Measurements from ENCODE around the gene LAPTM5. TPM values are rescaled to one million over a fixed set of nuclear protein-coding genes. Genes with fewer than 3 reads are reported as not detected.
A peak's percentile ranks its signal among the peaks of the same experiment; 100 is the strongest.

The LAPTM5 gene
- total and polyA plus RNA-seq, 2 donors (not counting 3 experiments of a cell fraction or from before 2014, with no cell fraction given): 83.4 to 95.2 TPM

GRCh38 chr1:30778154-30778978 is 20.8 kb upstream of the LAPTM5 start:
- TF ChIP-seq GATA2 (IDR thresholded peaks at IDR 0.05; ENCODE audit: insufficient read depth, insufficient read length, low read depth, low read length): no peak
- no peak for TF ChIP-seq JUN (IDR thresholded peaks at IDR 0.05; ENCODE audit: borderline replicate concordance, insufficient read depth, insufficient read length, low read depth)
- peak; percentile 14 for TF ChIP-seq MYC (IDR thresholded peaks at IDR 0.05; ENCODE audit: low read depth, low read length)
- TF ChIP-seq POLR2AphosphoS5 (IDR thresholded peaks at IDR 0.05; ENCODE audit: insufficient read depth, low read depth, low read length): no peak
- TF ChIP-seq MAX (IDR thresholded peaks at IDR 0.05; ENCODE audit: insufficient read depth, insufficient read length): no peak
- no peak for TF ChIP-seq POLR2A (IDR thresholded peaks at IDR 0.05; ENCODE audit: low read depth, low read length)
- no peak overlapping the region for H3K9ac ChIP-seq (replicated peaks; ENCODE audit: extremely low read depth, insufficient read depth, low read length)
- no peaks in the 10 kb centered on the region for H3K9me1 ChIP-seq (replicated peaks; ENCODE audit: control insufficient read depth, extremely low read depth, insufficient read depth, low read length)
- ChIA-PET POLR2A (interaction anchor here (1.7 kb wide), 1 partner anchor 60 kb away, joined by 10 read pairs; no protein-coding TSS in a partner anchor), CTCF (interaction anchor here (1.0 to 10.7 kb wide), 16 partner anchors 8 to 147 kb away, joined by 3 to 726 read pairs (median 12); partner anchors contain the start of genes LAPTM5, MATN1 and SDC3)
- H3K36me3 ChIP-seq (ENCODE audit: control insufficient read depth in 2 of 2, extremely low read depth in 1 of 2, insufficient read depth in 2 of 2, low read length in 2 of 2): no peaks in the 10 kb centered on the region
- DNase-seq (ENCODE audit: low read depth, low spot score) (peak; percentile 72), FAIRE-seq (peak; percentile 81)
- no peaks in the 10 kb centered on the region for H4K20me1 ChIP-seq (replicated peaks; ENCODE audit: control insufficient read depth, extremely low read depth, insufficient read depth, low read length)
- no peak overlapping the region for H2AFZ ChIP-seq (ENCODE audit: low read depth, low read length)
- no peaks in the 10 kb centered on the region for H3K9me3 ChIP-seq (replicated peaks; ENCODE audit: control insufficient read depth, insufficient read depth, low read length)
- no TSS peak for BruUV-seq (replicated peaks)
- peaks cover 7% of the 10 kb centered on the region for H3K4me1 ChIP-seq (ENCODE audit: control insufficient read depth, extremely low read depth, insufficient read depth, low read length)
- H3K27me3 ChIP-seq (ENCODE audit: control insufficient read depth in 2 of 2, insufficient read depth in 2 of 2, low read length in 2 of 2): peaks cover 2 to 3% of the 10 kb centered on the region in 2 experiments
- intact Hi-C loops (cut with micrococcal nuclease): loop anchor here (2.0 kb wide), 1 partner anchor 16 kb away; no protein-coding TSS in a partner anchor
- H3K4me2 ChIP-seq (ENCODE audit: insufficient read depth, low read length): no peak overlapping the region
- H3K79me2 ChIP-seq (ENCODE audit: control insufficient read depth, insufficient read depth, low read length): no peaks in the 10 kb centered on the region
- dilution Hi-C loops (cut with MboI; ENCODE audit: extremely low pct_ligation_motif_present, low sequenced_read_pairs): no loop called here
- no peak overlapping the region for H3K4me3 ChIP-seq (replicated peaks in 1 of 3; ENCODE audit: insufficient read depth in 1 of 3, low read depth in 1 of 3, low read length in 3 of 3)
- no peak overlapping the region for H3K27ac ChIP-seq (ENCODE audit: insufficient read depth, low read depth, low read length)

GRCh38 chr1:30777904-30778153 is 20.3 kb upstream of the LAPTM5 start:
- ChIA-PET POLR2A (interaction anchor here (1.7 kb wide), 1 partner anchor 59 kb away, joined by 10 read pairs; no protein-coding TSS in a partner anchor), CTCF (interaction anchor here (1.0 to 10.7 kb wide), 7 partner anchors 9 to 133 kb away, joined by 3 to 726 read pairs (median 38); partner anchors contain the start of genes LAPTM5, MATN1 and SDC3)
- Histone ChIP-seq H3K4me3 (replicated peaks in 1 of 3; ENCODE audit: insufficient read depth in 1 of 3, low read depth in 1 of 3, low read length in 3 of 3) (no peak overlapping the region), H3K27me3 (ENCODE audit: control insufficient read depth in 2 of 2, insufficient read depth in 2 of 2, low read length in 2 of 2) (peaks cover 2 to 3% of the 10 kb centered on the region in 2 experiments), H3K9ac (replicated peaks; ENCODE audit: extremely low read depth, insufficient read depth, low read length) (no peak overlapping the region), H3K36me3 (ENCODE audit: control insufficient read depth in 2 of 2, extremely low read depth in 1 of 2, insufficient read depth in 2 of 2, low read length in 2 of 2) (no peaks in the 10 kb centered on the region), H2AFZ (ENCODE audit: low read depth, low read length) (no peak overlapping the region), H4K20me1 (replicated peaks; ENCODE audit: control insufficient read depth, extremely low read depth, insufficient read depth, low read length) (no peaks in the 10 kb centered on the region), H3K27ac (ENCODE audit: insufficient read depth, low read depth, low read length) (no peak overlapping the region), H3K4me2 (ENCODE audit: insufficient read depth, low read length) (no peak overlapping the region), H3K4me1 (ENCODE audit: control insufficient read depth, extremely low read depth, insufficient read depth, low read length) (peaks cover 7% of the 10 kb centered on the region), H3K79me2 (ENCODE audit: control insufficient read depth, insufficient read depth, low read length) (no peaks in the 10 kb centered on the region), H3K9me3 (replicated peaks; ENCODE audit: control insufficient read depth, insufficient read depth, low read length) (no peaks in the 10 kb centered on the region), H3K9me1 (replicated peaks; ENCODE audit: control insufficient read depth, extremely low read depth, insufficient read depth, low read length) (no peaks in the 10 kb centered on the region)
- dilution Hi-C loops (cut with MboI; ENCODE audit: extremely low pct_ligation_motif_present, low sequenced_read_pairs): no loop called here
- TF ChIP-seq CTCF (IDR thresholded peaks at IDR 0.05; ENCODE audit: extremely low read depth in 1 of 2, insufficient read depth in 1 of 2, low read depth in 1 of 2, low read length in 2 of 2): peak; percentile 8 to 23
- no peak for TF ChIP-seq GATA2 (IDR thresholded peaks at IDR 0.05; ENCODE audit: insufficient read depth, insufficient read length, low read depth, low read length)
- intact Hi-C loops (cut with micrococcal nuclease): loop anchor here (2.0 kb wide), 1 partner anchor 15 kb away; no protein-coding TSS in a partner anchor
- no TSS peak for BruUV-seq (replicated peaks)
- FAIRE-seq (no peak), DNase-seq (ENCODE audit: low read depth, low spot score) (no peak)
